Activated CD8-positive, alpha-beta memory T cell treated with anti-CD3 and anti-CD28 coated beads, Interleukin-2, amount 10 ng/mL, durations not matched to agents 7 days and 5 days (primary cell): ENCODE measurements around the gene ZACN. TPM values are rescaled to one million over a fixed set of nuclear protein-coding genes. Genes with fewer than 3 reads are reported as not detected.

Experiments
- ATAC-seq: fragments of 150-1000 bp; cut with Tn5 transposase; one replicate; pipeline ENCODE4 v1.10.0; 2021; ENCODE audit warnings: moderate library complexity
- CTCF ChIA-PET: fragments of 350-600 bp; sonication (Branson Sonifier 250); formaldehyde crosslinking; loops from one replicate; lab custom pipeline; 2021; ENCODE audit warnings: antibody characterized with exemption; lab: Charles Lee
- DNase-seq: peaks from one replicate; pipeline ENCODE4 v3.0.0-alpha.2; 2020
- H3K27ac Mint-ChIP-seq: one replicate; pipeline ENCODE4 v1.8.0; 2021; ENCODE audit warnings: mild to moderate bottlenecking, mixed read lengths
- H3K27me3 Mint-ChIP-seq: one replicate; pipeline ENCODE4 v1.8.0; 2021; ENCODE audit warnings: mixed read lengths
- H3K36me3 Mint-ChIP-seq: one replicate; pipeline ENCODE4 v1.8.0; 2021; ENCODE audit warnings: mild to moderate bottlenecking, mixed read lengths
- H3K4me1 Mint-ChIP-seq: one replicate; pipeline ENCODE4 v1.8.0; 2021; ENCODE audit warnings: mixed read lengths
- H3K4me3 Mint-ChIP-seq: one replicate; pipeline ENCODE4 v1.8.0; 2021; ENCODE audit warnings: mild to moderate bottlenecking, moderate library complexity, mixed read lengths
- H3K9me3 Mint-ChIP-seq: one replicate; pipeline ENCODE4 v1.8.0; 2022; ENCODE audit warnings: low read depth, mixed read lengths
- microRNA-seq: library from miRNA; unstranded; fragments of <30 nt; microRNA quantifications from one replicate; pipeline ENCODE4 v1.2.0, GENCODE V29; 2022
- total RNA-seq, 2 experiments: library from RNA; stranded (reverse); gene quantifications; one replicate each; pipeline ENCODE4 v1.2.3, GENCODE V29; 2021

Gene ZACN
- total RNA-seq, 2 experiments from 2014 or later: 0.26 to 0.87 TPM

DNA sequence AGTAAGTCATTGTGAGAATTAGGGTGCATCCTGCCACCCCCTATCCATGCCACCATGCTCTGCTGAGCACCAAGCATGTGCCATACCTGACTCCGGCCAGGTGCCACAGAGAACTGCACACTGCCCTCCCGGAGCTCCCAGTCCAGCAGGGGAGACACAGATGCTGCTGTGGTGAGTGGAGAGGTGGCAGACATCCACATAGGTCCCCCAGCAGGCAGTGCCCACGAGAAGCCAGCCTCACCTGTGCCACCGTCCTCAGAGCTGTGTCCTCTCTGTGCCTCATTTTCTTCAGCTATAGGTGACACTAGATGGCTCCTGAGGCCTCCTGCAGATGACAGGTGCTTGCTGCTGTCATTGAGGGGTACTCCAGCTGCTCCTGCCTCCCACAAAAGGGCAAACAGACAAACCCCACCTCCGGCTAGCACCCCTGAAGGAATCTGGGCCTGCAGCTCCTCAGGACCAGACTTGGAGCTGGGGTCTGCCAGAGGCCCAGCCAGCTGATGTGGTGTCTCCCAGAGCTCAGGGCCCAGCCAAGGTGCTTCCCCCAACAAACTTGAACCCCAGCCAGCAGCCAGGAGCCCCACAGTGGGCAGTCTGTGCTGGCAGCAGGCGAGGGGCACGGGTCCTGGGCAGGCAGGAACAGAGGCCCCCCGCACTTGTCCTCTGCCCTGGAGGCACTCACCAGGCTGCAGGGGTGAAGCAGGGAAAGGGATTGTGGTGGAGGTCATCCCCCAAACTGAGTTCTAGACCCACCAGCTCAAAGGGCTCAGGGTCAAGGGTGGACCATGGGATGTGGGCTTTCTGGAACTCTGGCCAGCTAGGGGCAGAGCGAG is 45.0 kb downstream of the ZACN start:
- Mint-ChIP-seq H3K4me1 (peaks cover 18% of the 10 kb centered on the region), H3K4me3 (no peak overlapping the region), H3K27me3 (no peaks in the 10 kb centered on the region), H3K36me3 (no peaks in the 10 kb centered on the region), H3K27ac (no peak overlapping the region), H3K9me3 (no peaks in the 10 kb centered on the region)
- ATAC-seq: no peak
- CTCF ChIA-PET: interaction anchor here (0.7 to 17.4 kb wide), 15 partner anchors 8 to 273 kb away, joined by 3 to 308 read pairs (median 4); partner anchors contain the start of gene UBALD2
- DNase-seq: no peak

DNA sequence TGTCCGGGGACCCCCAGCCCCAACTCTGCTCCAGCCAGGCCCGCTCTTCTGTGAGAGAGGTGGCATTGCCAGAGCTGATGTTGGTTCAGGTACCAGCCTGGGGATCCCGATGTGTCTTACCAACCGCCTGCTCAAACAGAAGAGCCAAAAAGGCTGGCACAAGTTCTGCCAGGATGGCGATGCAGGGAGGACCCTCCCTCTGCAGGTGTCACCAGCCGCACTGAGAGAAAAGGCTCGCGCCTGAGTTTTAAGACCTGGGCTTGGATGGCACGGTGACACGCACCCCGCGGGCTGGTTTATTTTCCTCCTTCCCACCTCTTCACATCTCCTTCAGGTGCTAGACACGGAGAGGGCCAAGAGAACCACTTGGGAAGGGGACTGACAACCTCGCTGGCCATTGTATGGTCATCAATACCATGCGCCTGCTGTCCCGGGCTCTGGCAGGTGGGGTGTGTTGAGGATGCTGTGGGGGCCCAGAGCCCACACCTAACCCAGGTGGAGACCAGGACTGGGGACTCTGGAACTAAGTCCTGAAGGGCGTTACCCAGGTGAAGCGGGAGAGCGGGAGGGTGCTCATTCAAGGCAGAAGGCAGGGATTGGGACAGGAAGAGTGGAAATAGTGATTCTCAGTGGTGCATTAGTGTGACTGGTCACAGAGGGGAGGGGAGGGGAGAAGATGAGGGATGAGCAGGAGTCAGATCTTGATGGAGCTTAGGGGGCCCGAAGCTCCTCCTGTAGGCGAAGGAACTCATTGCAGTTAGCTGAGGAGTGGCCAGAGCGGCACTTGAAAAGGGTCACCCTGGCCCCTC is 45.8 kb downstream of the ZACN start:
- no peaks in the 10 kb centered on the region for H3K9me3 Mint-ChIP-seq
- no peaks in the 10 kb centered on the region for H3K27me3 Mint-ChIP-seq
- no peaks in the 10 kb centered on the region for H3K36me3 Mint-ChIP-seq
- H3K4me1 Mint-ChIP-seq: peaks cover 18% of the 10 kb centered on the region
- no peak overlapping the region for H3K27ac Mint-ChIP-seq
- CTCF ChIA-PET: interaction anchor here (0.7 to 17.4 kb wide), 14 partner anchors 10 to 174 kb away, joined by 3 to 308 read pairs (median 5); partner anchors contain the start of gene UBALD2
- no peak for ATAC-seq
- H3K4me3 Mint-ChIP-seq: no peak overlapping the region
- no peak for DNase-seq

DNA sequence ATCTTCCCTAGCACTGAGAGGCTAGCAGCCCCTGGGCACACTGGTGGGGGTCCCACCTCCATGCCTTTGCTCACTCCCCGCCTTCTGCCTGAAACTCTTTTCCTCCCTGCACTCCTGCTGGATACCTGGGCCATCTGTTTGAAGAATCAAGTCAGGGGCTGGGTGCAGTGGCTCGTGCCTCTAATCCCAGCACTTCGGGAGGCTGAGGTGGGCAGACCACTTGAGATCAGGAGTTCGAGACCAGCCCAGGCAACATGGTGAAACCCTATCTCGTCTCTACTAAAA is 46.4 kb downstream of the ZACN start:
- no peak for DNase-seq
- H3K4me1 Mint-ChIP-seq: peaks cover 18% of the 10 kb centered on the region
- CTCF ChIA-PET: interaction anchor here (0.9 to 17.4 kb wide), 9 partner anchors 9 to 159 kb away, joined by 3 to 308 read pairs (median 10); partner anchors contain the start of genes EXOC7 and FOXJ1
- no peak overlapping the region for H3K4me3 Mint-ChIP-seq
- H3K9me3 Mint-ChIP-seq: no peaks in the 10 kb centered on the region
- no peak overlapping the region for H3K27ac Mint-ChIP-seq
- H3K27me3 Mint-ChIP-seq: no peaks in the 10 kb centered on the region
- no peaks in the 10 kb centered on the region for H3K36me3 Mint-ChIP-seq
- ATAC-seq: no peak

GRCh38 chr17:76125922-76126321 is 46.9 kb downstream of the ZACN start:
- CTCF ChIA-PET: interaction anchor here (0.9 to 17.4 kb wide), 17 partner anchors 8 to 173 kb away, joined by 3 to 308 read pairs (median 5); partner anchors contain the start of genes EXOC7, FOXJ1 and RNF157
- H3K27me3 Mint-ChIP-seq: no peaks in the 10 kb centered on the region
- H3K36me3 Mint-ChIP-seq: no peaks in the 10 kb centered on the region
- DNase-seq: no peak
- no peak overlapping the region for H3K27ac Mint-ChIP-seq
- no peak for ATAC-seq
- H3K9me3 Mint-ChIP-seq: no peaks in the 10 kb centered on the region
- peaks cover 14% of the 10 kb centered on the region for H3K4me1 Mint-ChIP-seq
- H3K4me3 Mint-ChIP-seq: no peak overlapping the region

GRCh38 chr17:76130473-76130872 is 51.5 kb downstream of the ZACN start:
- Mint-ChIP-seq H3K4me1 (peaks cover 25% of the 10 kb centered on the region), H3K4me3 (no peak overlapping the region), H3K27me3 (no peaks in the 10 kb centered on the region), H3K36me3 (no peaks in the 10 kb centered on the region), H3K9me3 (no peaks in the 10 kb centered on the region), H3K27ac (no peak overlapping the region)
- CTCF ChIA-PET: interaction anchor here (1.1 to 6.3 kb wide), 4 partner anchors 8 to 149 kb away, joined by 3 to 38 read pairs (median 11); no protein-coding TSS in a partner anchor
- no peak for DNase-seq
- ATAC-seq: no peak

DNA sequence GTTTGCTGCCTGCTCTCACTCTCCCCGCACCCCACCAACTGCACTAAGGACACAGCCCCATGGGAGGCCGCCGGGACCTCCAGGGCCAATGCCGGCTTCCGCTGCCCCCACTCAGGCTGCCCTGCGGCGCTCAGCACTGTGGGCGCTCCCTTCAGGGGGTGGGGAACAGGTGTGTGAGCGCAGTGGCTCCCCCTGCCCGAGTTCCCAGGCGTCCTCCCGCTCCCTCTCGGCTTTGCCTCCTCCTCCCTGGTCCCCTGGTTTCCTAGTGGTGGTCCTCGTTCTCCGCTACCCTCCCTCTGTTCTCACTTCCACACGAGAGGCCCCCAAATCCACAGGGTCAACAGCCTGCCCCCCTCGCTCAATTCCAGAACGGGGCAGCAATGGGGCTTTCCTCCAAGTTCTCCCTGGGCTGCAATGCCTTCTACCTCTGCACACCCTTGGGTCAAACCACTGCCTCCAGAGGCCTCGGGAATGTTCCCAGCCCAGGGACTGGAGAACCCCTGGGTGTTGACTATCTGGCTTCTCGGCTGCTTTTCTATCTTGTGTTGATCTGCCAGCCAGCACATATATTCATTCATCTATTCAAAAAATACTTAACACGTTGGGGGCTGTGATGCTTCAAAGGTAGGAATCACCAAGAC is 52.2 kb downstream of the ZACN start:
- Mint-ChIP-seq H3K27me3 (no peaks in the 10 kb centered on the region), H3K4me3 (no peak overlapping the region), H3K9me3 (no peaks in the 10 kb centered on the region), H3K4me1 (peaks cover 27% of the 10 kb centered on the region), H3K27ac (no peak overlapping the region), H3K36me3 (no peaks in the 10 kb centered on the region)
- ATAC-seq (no peak), DNase-seq (no peak)
- CTCF ChIA-PET: interaction anchor here (1.1 to 6.3 kb wide), 3 partner anchors 9 to 148 kb away, joined by 3 to 38 read pairs (median 19); no protein-coding TSS in a partner anchor

DNA sequence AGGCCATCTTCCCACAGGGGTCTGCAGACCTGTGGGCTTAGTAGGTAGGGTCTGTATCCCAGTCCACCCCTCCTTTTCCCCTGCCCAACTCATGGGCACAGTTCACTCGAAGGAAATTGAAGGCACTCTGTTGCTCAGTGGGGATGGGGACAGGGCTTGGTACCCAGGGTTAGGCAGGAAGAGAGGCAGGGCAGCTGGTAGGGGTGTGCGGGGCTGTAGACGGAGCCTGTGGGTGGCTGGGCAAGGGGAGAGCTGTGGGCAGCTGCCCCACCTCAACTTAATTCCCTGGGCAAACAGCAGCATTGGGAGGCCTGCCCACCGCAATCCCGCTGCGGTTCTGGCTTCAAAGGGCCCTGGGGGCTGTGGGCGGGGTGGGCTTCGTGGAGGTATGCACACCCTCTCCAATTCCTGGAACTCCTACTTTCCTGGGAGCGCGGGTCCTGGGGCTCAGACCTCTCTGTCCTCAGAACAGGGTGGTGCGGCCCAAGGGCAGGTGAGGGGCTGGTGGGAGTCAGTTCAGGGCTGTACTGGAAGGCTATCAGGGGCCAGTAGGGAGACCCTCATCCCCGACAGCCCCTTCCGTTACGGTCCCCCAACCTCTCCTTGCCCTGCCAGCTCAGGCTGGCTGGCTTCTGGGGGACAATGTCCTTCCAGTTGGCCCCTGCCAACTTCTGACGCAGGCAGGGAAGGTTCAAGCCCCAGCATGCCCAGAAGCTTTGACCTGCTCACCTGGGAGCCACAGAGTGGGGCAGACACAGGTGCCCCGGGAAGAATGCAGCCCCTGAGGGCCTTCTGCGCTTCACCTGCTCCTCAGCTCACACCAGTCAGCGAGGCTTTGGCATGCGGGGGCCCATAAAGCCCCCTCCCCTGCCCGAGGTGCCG is 53.0 kb downstream of the ZACN start:
- Mint-ChIP-seq H3K4me3 (no peak overlapping the region), H3K36me3 (no peaks in the 10 kb centered on the region), H3K9me3 (no peaks in the 10 kb centered on the region), H3K4me1 (peaks cover 21% of the 10 kb centered on the region), H3K27ac (no peak overlapping the region), H3K27me3 (no peaks in the 10 kb centered on the region)
- CTCF ChIA-PET: interaction anchor here (1.3 to 6.3 kb wide), 3 partner anchors 10 to 169 kb away, joined by 5 to 38 read pairs (median 6); no protein-coding TSS in a partner anchor
- ATAC-seq: no peak
- DNase-seq: no peak

Small RNA genes lying within 50 kb of the gene (microRNA-seq; reads per million reads assigned to microRNA genes)
- gene MIR6868: not detected

Other genes with a start within 250 kb of the ZACN start
- 100 to 1,000 TPM; 212 to 218 TPM for gene UNC13D, start 234.8 kb upstream of the ZACN start, total RNA-seq
- 10 to 100 TPM; 71.3 to 79.1 TPM for gene WBP2, start 223.8 kb upstream of the ZACN start, total RNA-seq
- gene TRIM47, start 200.6 kb upstream of the ZACN start, total RNA-seq: 10 to 100 TPM; 13.4 to 24.3 TPM
- gene TRIM65, start 182.2 kb upstream of the ZACN start, total RNA-seq: 10 to 100 TPM; 33.3 to 33.6 TPM
- gene MRPL38, start 174.3 kb upstream of the ZACN start, total RNA-seq: 100 to 1,000 TPM; 115 to 139 TPM
- 10 to 100 TPM; 26.6 to 36.7 TPM for gene FBF1, start 138.1 kb upstream of the ZACN start, total RNA-seq
- gene ACOX1, start 100.0 kb upstream of the ZACN start, total RNA-seq: 10 to 100 TPM; 28.8 to 33.8 TPM
- gene TEN1, start 99.9 kb upstream of the ZACN start, total RNA-seq: 10 to 100 TPM; 13.3 to 15.1 TPM
- 1 to 10 TPM; 6.3 to 7.0 TPM for gene CDK3, start 78.3 kb upstream of the ZACN start, total RNA-seq
- under 1 TPM in 1 of 2 experiments, not detected in 1; 0.03 TPM for gene EVPL, start 51.9 kb upstream of the ZACN start, total RNA-seq
- 100 to 1,000 TPM in 1 of 2 experiments, 10 to 100 TPM in 1; 92.0 to 116 TPM for gene SRP68, start 6.7 kb upstream of the ZACN start, total RNA-seq
- gene GALR2, start 4.4 kb upstream of the ZACN start, total RNA-seq: under 1 TPM; 0.29 to 0.47 TPM
- 100 to 1,000 TPM; 132 to 137 TPM for gene EXOC7, start 24.6 kb downstream of the ZACN start, total RNA-seq
- gene FOXJ1, start 62.1 kb downstream of the ZACN start, total RNA-seq: under 1 TPM in 1 of 2 experiments, not detected in 1; 0.55 TPM
- gene RNF157, start 161.3 kb downstream of the ZACN start, total RNA-seq: 100 to 1,000 TPM in 1 of 2 experiments, 10 to 100 TPM in 1; 73.0 to 148 TPM
- 100 to 1,000 TPM; 260 to 406 TPM for gene UBALD2, start 186.2 kb downstream of the ZACN start, total RNA-seq
- gene QRICH2, start 229.1 kb downstream of the ZACN start, total RNA-seq: 1 to 10 TPM; 3.8 to 5.8 TPM